HG02678 (cell line): Measurements from ENCODE around the gene SERPINA4.
"Not testable (repeated sequence)": the region's sequence is repeated elsewhere in the genome, so short reads cannot be mapped to it uniquely, and the experiment has no call there.

Experiments
- ATAC-seq: cut with Tn5 transposase; IDR thresholded peaks from one replicate; pipeline ENCODE4 v1.9.1; 2021; ENCODE audit warnings: mild to moderate bottlenecking, moderate library complexity; ENCODE audit not compliant: unreplicated experiment

Gene SERPINA4

DNA sequence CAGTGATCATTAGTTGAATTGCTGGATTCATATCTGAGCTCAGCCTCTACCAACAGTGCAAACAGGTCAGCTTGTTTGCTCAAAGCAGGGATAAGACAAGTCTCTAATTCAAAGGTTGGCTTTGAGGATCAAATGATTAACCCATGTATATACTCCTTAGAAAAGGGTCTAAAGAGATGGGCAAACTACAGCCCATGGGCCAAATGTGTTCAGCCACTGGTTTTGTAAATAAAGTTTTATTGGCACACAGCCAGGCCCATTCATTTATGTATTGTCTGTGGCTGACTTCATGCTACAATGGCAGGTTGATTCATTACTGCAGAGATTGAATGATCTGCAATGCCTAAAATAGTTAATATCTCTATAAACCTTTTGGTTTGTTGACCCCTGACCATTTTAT, 3.1 kb downstream of the SERPINA4 start:
- no peak for ATAC-seq

DNA sequence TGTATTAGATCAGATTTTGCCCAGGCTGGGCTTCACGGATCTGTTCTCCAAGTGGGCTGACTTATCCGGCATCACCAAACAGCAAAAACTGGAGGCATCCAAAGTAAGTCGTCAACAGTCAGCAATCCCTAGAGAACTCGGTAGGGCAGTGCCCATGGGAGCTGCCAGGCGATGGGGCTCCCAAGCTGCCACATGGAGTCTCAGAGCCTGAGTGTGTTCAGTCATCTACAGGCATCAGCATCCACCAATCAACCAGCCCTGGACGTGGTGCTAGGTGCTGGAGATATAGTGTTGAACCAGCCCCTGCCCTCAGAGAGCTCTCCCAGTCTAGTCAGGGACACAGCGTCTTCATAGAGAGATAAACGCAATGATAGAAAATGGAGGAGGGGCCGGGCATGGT, 6.9 kb downstream of the SERPINA4 start:
- no peak for ATAC-seq

DNA sequence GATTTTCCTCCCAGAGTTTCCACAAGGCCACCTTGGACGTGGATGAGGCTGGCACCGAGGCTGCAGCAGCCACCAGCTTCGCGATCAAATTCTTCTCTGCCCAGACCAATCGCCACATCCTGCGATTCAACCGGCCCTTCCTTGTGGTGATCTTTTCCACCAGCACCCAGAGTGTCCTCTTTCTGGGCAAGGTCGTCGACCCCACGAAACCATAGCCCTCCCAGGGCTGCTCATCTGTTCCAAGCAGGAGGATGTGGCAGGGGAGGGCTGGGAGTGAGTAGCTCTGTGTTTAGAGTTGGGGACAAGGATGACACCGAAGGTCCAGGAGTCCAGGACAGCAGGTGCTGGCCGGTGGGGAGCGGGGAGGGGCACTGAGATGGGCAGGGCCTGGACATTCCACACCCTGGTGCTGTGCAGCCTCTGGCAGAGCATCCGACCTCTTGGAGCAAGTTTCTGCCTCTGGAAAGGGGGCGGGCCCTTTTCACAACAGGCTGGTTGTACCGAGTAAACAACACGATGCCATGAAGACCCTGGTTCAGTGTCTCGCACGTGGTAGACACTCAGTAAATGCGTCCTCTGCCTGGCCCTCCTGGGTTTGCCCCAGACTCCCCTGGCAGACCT, 8.2 kb downstream of the SERPINA4 start:
- ATAC-seq, result no peak

DNA sequence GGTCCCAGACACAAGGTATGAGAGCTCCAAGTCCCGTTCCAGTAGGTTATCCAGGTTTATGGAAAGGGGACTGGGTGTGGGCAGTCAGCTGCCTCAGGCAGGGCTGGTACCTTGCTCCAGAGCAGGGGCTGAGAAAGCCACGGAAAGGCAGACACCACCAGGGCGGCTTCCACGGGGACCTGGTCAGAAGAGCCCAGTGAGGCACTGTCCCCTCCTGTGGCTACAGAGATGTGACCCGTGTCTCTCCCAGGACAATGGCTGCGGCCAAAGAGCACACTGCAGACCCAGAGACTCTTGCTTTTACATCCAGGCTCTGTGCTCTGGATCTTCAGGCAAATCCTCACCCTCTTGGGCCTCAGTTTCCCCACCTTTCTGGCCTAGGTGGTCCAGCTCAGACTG, 8.8 kb downstream of the SERPINA4 start:
- no peak for ATAC-seq

DNA sequence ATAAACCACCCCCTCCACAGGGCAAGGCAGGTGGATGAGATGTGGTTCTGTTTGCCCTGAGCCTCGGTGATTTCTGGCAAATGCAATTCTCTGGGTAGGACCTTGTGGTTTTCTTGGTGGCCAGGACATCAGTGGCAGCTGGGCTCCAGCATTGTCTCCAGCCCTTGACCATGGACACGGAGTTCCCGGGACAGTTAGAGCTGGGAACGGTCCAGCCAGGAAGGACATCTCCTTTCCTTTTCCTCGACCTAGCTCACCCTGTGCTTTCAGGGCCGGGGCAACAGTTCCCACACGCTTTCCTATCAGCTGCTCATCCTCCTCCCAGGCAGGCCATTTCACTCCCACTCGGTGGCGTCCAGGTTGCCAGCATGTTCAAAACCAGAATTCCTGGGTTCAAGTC, 9.2 kb downstream of the SERPINA4 start:
- ATAC-seq, result no peak

DNA sequence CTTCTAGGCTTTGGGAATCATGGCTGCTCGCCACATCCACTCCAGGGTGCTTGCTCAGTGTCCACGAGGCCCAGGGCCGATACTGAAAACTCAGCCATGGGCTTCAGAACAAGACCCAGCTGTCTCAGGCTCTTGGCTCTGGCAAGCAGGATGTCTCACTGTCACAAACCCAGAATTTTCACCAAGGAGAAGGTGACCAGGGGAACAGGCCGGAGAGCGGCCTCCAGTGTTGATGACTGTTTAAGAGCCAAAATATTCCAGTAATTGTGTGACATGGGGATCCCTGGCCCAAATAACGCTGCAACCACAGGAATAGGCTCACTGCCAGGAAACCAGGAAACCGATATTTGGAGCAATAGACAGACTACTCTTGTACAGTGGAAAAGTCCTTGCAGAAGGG, 10.2 kb downstream of the SERPINA4 start:
- no peak for ATAC-seq

DNA sequence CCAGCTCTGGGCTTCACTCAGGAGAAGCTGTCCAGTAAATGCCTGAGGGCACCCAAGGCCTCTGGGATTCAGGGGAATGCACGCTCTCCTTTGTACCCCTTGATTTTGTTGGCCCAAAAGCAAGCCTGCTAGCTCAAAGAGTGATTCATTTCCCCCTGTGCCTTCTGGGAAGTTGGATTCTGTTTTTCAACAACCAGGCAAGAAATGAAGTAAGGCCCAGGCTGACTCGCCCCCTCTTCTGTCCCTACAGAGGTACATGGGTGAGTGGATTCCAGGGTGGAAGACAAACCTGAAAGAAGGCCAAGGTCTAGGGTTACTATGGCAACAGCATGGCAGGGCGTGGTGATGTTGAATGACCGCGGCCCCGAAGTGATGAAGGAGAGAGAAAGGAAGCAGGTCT, 10.7 kb downstream of the SERPINA4 start:
- no peak for ATAC-seq

DNA sequence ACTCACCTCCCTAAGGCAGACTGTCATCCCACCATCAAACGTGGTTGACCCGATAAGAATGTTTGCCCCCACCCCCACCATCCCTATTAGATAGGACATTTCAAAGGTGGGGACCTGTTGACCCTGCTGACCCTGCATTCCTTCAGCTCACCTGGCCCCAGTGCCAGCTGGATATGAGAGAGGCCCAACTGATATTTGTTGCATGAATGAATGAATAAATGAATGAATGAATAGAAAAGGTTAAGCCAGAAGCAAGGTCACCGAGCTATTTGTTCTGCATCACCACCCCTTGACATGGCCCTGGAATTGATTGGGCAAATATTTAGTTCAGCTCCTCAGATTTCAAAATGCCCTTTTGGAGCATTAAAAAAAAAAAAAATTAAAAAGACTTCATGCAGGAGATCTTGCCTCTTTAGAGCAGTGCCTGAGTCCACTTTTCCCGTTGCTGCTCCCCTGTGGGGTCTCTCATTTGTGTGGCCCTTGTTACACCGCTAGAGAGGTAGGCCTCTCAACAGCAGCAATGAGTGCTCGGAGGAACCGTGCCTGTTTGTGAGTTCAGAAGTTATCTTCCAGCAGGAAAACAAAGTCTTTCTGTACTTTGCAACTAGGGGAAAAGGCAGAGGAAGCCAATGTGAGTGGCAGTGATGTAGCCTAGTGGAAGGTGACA, 11.5 kb downstream of the SERPINA4 start:
- ATAC-seq, result no peak

DNA sequence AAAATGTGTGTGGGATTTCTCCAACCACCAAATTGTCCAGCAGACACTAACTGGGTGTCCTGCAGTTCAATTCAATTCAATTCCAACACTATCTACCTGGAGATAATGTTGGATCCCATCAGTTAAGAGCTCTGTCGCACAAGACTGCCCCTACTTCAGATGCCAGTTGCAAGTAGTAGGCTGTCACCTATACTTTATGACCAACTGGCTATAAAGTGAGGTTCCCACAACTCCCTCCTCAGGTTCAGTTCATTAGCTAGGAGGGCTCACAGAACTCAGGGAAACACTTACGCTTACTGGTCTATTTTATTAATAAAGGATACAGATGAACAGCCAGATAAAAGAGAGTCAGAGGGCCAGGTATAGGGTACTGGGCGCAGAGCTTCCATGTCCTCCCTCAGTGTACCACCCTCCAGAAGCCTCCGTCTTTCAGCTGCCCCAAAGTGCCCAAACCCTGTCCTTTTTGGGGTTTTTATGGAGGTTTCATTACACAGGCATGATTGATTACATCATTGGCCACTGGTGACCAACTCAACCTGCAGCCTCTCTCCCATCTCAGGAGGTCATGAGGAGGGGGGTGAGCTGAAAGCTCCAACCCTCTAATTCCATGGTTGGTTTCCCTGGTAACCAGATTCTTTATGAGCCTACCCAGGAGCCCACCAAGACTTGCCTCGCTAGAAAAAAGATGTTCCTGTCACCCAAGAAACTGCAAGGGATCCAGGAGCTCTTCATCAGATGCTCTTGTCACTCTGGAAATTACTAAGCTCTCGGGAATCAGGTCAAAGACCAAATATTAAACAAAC, 12.4 kb downstream of the SERPINA4 start:
- no peak for ATAC-seq

DNA sequence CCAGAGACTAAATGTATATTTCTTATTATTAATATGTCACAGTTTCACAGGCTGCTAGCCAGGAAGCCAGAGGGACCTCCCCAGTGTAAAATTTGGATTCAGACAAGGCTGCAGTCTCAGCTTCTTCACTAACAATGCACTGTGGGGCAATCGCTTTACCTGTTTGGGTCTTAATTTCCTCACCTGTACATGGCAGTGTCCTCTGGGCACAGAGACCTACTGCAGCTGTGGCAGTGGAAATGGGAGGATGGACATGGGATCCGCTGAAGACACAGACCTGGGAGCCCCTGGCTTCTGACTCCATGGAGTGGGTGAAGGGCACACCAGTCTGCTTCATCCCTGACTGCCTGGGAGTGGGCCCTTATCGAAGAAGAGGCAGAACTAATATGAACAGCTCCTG, 13.1 kb downstream of the SERPINA4 start:
- ATAC-seq, result no peak

DNA sequence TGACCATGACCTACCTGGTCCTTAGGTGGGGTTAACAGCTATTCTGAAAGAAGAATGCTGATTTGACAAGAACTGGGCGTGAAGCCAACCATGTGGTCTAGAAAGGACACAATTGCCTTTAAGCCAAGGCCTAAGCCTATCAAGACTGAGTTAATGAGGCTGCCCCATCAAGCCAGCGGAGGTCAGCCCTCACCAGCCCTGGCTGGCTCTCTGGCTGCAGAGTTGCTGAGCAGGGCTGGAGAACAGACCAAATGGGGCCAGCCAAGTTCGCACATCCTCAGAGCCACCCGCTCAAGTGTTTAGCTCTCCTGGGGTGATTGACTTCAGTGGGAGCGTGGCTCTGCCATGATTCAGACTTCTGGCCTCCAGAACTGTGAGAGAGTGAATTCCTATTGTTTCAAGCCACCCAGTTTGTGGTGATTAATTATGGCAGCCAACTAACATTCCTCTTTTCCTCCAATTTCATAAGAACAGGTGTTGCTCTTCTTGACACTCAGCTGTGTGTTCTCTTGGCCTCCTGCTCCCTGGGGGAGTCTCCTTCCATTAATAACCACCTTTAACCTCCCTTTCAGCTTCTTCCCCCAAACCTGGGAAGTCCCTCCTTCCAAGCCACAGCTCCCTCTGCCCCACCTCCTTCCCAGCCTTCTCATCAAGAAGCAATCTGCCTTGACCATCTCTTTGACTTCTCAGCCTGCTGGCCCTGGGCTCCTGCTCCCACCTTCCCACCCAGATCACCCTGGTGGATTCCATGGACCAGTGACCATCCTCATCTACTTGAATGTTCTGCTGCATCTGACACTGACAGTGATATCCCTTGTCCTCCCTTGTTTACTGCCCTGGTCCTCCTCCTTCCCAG, 14.7 kb downstream of the SERPINA4 start:
- no peak for ATAC-seq

DNA sequence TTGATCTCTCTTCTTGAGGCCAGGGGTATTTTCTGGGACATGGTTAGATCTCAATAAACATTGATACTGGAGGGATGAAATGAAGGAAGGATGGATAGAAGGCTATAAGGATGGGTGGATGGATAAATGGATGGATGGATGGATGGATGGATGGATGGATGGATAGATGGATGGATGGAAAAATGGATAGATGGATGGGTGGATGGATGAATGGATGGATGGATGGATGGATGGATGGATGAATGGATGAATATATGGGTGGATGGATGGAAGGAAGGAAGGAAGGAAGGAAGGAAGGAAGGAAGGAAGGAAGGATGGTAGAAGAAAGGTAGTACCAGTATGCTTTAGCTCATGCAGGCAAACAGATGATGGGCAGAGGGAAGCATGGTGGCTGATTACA, 16.2 kb downstream of the SERPINA4 start:
- ATAC-seq, result not testable (repeated sequence)

DNA sequence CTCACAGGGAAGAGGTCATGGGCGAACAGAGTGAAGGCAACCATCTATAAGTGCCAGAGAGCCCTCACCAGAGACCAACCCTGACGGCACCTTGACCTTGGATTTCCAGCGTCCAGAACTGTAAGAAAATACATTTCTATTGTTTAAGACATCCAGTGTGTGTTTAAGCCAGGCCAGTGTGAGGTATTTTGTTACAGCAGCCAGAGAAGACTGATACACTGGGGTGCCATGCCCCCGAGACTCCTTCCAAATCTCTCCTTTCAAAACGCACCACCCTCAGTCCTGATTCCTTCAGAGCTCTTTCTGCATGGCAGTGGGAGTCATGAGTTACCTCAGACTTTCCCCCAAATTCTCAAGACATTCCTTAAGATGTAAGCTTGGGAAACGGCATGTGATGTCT, 17.5 kb downstream of the SERPINA4 start:
- no peak for ATAC-seq

DNA sequence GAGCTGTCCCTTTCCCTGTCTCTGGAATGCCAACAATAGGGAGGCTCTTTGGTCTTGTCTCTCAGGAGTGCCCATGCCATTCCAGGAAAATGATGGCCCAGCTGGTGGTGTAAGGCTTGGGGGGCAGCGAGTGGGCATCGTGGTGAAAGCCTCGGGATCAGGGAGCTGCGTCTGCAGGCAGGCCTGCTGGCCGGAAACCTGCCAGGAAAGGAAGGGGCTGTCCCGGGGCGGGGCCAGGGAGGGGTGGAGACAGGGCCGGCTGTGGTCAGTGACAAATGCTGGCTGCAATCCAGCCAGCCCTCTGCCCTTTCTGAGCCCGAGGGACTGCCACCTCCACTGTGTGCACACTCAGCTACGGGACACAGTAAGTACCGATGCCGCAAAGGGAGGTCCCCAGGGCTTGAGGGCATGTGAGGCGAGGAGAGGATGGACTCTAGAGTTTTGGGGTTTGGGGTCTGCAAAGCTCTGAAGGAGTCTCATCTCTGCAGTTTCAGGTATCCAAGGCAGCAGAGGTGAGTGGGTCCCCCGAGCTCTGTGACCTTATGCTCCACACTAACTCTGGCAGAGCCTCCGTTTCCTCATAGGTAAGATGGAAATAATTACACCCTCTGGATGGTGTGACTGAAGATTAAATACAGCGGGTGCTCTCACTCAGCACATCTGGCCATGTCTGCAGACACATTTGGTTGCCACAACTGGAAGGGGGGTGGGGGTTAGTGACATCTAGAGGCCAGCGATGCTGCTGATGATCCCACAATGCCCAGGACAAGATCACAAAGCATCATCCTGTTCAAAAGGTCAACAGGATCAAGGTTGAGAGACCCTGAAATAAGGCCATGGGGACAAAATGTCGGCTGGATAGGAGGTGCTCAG, 20.1 kb downstream of the SERPINA4 start, which contains the start of gene SERPINA5:
Gene SERPINA5 (plus strand): TSS at position 300 of the 873 bp plus-strand sequence. CDS start 5,937 bp downstream, outside the sequence.
- ATAC-seq, result no peak

DNA sequence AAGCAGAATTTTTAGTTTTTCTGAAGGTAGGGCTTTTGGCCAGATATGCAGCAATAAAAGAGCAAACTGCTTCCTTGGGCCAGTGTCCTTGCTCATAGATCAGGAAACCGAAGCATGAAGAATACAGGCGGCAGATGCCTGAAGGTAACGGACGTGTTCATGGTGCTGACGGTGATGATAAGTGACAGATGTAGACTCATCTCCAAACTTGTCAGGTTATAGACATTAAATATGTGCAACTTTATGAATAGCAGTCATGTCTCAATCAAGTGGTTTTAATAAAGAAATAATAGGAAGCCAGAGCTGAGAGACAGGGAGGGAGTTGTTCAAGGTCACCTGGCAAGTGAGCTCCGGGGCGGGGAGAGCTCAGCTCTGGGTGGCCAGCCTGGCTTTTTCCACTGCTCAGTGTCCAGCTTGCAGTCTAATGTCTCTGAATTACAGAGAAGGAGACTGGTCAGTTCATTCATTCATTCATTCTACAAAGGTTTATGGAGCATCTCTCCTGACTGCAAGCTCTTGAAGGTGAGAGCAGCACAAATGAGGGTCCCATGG, 21.0 kb downstream of the SERPINA4 start:
- no peak for ATAC-seq

DNA sequence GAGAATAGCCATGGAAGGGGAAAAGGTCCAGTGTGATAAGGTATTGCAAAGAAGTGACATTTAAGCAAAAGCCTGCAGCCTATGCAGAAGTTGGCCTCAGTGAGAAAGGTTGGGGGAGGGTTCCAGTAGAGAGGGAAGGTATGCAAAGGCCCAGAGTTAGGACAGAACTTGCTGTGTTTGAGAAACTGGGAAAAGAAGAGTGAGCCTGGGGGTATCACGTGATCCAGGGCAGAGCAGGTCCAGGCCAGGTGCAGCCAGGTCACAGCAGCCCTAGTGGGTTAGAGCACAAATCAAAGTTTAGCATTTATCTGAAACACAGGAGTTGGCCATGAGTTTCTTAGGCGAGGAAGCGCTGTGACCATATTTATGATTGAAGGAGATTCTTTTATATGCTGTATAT, 21.6 kb downstream of the SERPINA4 start:
- ATAC-seq, result no peak

DNA sequence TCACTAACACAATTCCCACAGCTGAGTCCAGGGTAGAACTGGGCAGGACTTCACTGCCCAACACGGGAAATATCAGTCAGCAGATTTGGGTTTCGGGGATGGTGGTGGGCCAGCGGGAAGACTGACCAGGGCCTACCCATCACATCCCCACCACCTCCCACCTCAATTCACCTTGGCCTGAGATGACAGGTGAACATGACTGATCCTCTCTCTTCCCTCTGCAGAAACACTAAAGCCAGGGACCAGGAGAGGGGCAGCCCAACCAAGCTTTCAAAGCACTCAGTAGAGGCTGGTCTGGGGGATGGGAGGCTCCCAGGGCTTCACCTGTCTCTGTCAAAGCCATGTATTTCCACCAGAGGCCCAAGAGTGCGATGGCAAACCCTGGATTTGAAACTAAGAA, 22.3 kb downstream of the SERPINA4 start:
- ATAC-seq, result no peak

DNA sequence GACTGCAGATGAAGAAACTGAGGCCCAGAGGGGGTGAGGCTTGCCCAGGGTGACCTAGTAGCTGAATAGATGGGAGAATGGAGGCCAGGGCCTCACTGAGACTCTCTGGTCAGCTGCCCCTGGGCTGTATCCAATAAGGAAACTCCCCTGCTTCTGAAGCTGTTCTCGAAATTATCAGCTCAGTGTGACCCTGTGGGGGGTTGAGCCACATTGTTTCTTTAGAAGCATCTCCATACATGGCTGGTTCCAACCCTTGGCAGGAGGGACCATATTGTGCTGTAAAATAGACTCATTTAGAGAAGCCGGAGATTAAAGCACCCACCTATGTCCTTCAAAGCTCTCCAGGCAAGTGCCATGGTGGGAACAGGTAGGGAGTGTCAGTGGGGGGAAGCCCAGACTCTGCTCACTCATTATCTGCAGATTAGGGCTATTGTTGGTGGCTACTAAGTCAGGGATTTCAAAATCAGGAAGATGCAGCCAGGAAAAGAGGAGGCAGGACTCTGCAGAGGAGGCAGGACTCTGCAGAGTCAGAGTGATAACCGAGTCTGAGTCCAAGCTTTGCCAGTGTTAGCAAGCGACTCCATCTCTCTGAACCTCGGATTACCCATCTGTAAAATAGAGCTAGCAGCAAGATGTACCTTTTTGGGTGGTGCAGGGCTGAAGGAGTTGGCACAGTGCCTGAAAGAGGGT, 23.5 kb downstream of the SERPINA4 start:
- ATAC-seq, result no peak

DNA sequence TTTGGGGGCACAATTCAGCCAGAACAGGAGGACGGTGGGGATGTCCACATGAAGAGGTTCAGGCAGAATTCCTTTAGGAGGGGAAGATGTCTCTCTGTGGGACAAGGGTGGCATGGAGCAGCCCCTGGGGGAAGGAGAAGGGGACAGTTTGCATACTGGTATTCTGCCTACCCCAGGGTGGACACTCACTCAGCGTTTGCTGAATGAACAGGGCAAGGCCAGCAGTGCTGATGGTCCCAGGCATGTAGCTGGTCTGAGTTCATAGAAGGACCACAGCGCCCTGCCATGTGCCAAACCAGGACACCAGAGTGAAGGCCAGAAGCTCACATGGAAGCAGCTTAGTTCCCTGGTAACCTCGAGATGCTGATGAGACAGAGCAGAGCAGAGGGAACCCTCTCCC, 25.4 kb downstream of the SERPINA4 start:
- no peak for ATAC-seq
